GM12892 (cell line): ENCODE results near the gene DUSP5.

Source experiments
- POLR2AphosphoS5 ChIP-seq: IDR thresholded peaks from 2 replicates; pipeline ENCODE4 v1.6.1; 2011; ENCODE audit warnings: low read depth, low read length, control low read depth
- TAF1 ChIP-seq: IDR thresholded peaks from 2 replicates; pipeline ENCODE4 v1.6.1; 2011; ENCODE audit warnings: low read depth, mild to moderate bottlenecking, control low read depth, low read length, borderline replicate concordance

DNA sequence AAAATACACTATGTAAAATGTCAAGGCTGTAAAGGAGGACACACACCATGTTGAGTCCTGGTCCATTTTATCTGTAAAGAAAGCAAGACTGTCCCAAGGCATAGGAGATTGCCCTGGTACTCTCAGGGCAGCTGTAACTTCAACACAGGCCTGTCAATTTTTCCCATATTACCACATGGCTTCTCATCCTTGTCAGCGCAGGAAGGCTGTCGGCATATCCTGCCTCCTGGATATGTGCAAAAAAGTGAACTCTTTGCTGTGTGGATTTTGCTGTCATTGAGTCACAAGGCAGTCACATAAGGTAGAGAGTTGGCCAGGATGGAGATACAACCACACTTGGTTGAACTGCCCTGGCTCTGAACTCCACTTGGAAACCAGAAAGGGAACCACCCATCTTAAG is 8.7 kb downstream of the DUSP5 start:
- TF ChIP-seq POLR2AphosphoS5 (no peak), TAF1 (no peak)
